SW480 (cell line): ENCODE results near the gene SREBF1.

Experiments
- DNase-seq: peaks from one replicate; pipeline ENCODE4 v3.0.0-alpha.2; 2016; ENCODE audit warnings: low spot score

Gene SREBF1

DNA sequence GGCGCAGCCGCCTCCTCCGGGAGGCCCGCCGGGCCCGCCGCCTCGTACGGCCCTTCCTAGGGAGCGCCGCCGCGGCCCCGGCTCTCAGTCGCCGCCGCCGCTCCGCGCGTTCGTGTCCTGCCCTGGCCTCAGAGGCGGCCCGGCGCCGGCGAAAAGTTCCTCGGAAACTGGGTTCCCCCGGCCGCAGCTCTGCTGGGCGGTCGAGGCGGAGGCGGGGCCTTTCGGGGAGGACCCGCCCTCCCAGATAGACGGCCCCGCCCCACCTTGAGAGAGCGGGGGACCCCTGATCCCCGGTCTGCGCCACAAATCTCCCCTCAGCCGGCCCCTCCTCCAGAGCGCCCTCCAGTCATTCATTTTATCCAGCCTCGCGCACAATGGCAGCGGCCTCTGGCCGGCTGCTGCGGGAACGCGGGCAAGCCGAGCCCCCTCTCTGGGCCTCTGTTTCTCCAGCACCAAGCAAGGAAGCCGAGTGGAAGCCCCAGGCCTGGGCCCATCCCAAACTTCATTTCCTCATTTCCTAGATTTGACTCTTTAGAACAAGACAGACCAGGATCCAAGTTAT is at the start of gene SREBF1:
TSS of gene SREBF1 (minus strand) at position 169 of the 562 bp plus-strand sequence. CDS start 169 bp downstream, outside the sequence.
- DNase-seq: peak; percentile 69

- DNase-seq: no peak
These were observed 49.4 kb upstream of the SREBF1 start for GRCh38 chr17:17886226-17886625.

GRCh38 chr17:17884391-17885357 is 47.9 kb upstream of the SREBF1 start:
- DNase-seq: no peak

GRCh38 chr17:17883801-17884200 is 47.0 kb upstream of the SREBF1 start:
- DNase-seq: no peak

GRCh38 chr17:17882082-17882581 is 45.3 kb upstream of the SREBF1 start:
- DNase-seq: no peak

DNA sequence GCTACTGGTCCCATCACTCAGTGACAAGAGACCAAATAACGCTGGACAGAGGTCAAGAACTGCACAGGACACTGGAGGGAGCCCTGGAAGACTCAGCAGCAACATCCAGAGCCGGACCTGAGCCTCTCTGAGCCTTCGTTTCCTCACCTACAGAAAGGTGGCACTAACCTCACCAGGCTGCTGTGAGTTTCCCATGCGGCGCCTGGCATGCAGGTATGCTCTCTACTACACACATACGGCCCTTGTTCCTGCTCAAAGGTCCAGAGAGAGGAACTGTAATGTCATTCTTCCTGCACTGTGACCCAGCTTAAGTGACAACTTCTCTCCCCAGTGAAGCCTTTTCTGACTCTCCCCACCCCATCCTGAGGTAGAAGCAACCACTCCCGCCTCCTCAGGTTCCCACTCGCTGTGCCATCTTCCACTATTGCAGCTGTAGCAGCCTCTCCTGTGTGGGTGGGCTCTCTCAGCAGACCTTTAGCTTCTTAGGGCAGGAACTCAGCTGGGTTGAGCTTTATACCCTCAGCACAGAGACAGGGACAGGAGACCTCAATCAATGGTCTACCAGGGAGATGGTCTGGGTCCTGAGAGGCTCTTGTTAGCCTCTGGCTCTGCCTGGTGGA is 43.9 kb upstream of the SREBF1 start:
- no peak for DNase-seq

GRCh38 chr17:17877529-17878358 is 41.0 kb upstream of the SREBF1 start:
- no peak for DNase-seq

DNA sequence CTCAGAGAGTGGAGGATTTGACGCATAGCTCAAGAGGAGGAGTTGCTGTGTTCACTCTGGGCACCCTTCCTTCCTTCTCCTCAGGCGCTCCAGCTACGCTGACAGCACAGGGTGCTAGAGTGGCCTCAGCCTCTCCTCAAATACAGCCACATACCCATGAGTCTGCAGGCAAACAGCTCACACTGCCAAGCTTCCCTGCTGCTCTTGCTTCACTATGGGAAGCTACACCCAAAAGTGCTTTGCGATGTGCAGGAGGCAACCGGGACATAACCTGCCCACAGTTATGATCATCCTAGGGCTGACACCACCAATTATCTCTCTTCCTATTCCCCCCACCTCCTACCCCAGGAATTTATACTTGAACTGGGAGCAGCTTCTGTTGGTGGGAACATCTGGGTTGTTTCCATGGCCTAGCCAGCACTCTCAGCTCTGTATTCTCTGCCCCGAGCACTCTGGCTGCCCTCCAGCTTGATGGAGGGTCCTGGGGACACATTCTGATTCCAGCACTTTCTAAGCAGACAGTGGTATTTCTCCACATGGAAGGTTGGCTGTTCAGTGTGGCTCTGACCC is 40.3 kb upstream of the SREBF1 start:
- no peak for DNase-seq

- no peak for DNase-seq
These were observed 37.7 kb upstream of the SREBF1 start for GRCh38 chr17:17874478-17874877.

- no peak for DNase-seq
These were observed 36.7 kb upstream of the SREBF1 start for GRCh38 chr17:17873450-17873991.

- DNase-seq: no peak
These were observed 36.0 kb upstream of the SREBF1 start for GRCh38 chr17:17872547-17873345.

DNA sequence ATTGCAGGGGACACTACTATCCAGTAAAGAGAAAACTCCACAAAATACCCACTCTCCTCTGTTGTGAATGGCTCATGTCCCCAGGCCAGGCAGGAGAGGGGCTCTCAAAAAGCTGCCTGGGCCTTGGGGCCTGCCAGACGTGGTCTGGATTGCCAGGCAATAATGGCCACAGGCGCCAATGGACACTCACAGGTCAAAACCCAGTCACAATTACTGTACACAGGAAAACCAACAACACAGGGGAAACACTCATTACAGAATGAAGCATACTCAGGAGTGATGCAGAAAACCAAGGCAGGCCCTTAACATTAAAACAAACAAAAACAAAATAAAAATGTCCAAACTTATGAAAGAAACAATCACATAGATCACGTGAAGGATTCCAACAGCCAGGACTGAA is 35.1 kb upstream of the SREBF1 start:
- no peak for DNase-seq

DNA sequence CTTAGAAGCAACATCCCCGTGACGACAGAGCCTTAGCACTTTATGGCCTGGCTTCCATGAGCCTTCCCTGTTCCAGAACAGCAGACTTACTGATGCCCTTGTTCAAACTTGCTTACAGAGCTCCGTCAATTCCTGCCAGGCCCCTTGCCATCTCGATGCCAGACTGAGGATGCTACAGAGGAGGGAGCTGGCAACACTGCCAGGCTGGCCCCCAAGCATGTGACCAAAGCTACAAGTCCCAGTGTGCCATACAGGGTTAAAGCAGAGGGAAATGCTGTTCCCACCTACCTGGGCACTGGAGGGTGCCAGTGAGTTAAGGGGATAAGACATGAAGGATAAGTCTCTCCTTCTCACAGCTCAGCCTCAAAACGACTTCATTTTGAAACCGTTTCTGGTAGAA is 33.5 kb upstream of the SREBF1 start:
- no peak for DNase-seq

GRCh38 chr17:17868641-17869522 is 32.1 kb upstream of the SREBF1 start:
- no peak for DNase-seq

- no peak for DNase-seq
These were observed 30.1 kb upstream of the SREBF1 start for GRCh38 chr17:17866897-17867296.

GRCh38 chr17:17866425-17866824 is 29.6 kb upstream of the SREBF1 start:
- DNase-seq: no peak

DNA sequence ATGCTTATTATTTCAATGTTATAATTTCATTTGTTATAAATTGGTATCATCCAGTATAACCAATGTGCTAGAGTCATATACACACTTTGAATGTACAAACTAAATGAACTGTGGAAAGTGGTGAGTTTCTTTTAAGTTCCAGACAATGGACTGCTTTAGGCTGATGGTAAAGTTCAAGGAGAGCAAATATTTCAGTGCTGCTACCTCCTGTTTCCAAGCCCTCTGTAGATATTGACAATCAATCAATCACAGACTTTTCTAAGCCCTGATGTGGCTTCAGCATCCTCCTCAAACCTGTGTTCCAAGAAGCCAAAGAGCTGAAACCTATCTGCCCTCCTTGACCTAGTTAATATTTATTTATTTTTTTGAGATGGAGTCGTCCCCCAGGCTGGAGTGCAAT is 28.2 kb upstream of the SREBF1 start:
- DNase-seq: no peak

DNA sequence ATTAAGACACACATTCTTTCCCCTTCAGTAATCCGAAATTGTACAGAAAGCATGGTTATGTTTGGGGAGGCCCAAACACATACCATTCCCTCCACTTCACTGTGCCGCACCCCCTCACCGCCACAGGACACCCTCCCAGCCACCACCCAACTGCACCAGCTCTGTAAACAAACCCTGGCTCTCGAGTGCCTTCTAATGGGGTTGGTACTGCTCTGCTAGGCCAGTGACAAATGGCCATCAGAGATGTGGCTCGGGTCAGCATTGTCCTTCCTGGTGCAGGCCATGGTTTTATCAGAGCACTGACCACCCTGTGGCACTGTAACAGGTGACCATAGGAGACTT is 24.0 kb upstream of the SREBF1 start:
- no peak for DNase-seq
